Mucosa of descending colon (tissue), 3 donors: ENCODE measurements around the gene RTN3. TPM values are rescaled to one million over a fixed set of nuclear protein-coding genes. Genes with fewer than 3 reads are reported as not detected.

Source experiments
- ATAC-seq: fragments of 200-7000 bp; cut with Tn5 transposase; one replicate; pipeline ENCODE4 v1.9.1; 2020; ENCODE audit warnings: mild to moderate bottlenecking, moderate library complexity
- DNase-seq, 3 donors: peaks; one replicate each; pipeline ENCODE4 v3.0.0-alpha.2; 2020
- H3K36me3 ChIP-seq: fragments of 200-600 bp; one replicate; pipeline ENCODE4 v1.8.0; 2021; ENCODE audit warnings: low read depth, mild to moderate bottlenecking
- H3K4me1 ChIP-seq: fragments of 200-600 bp; one replicate; pipeline ENCODE4 v1.8.0; 2021; ENCODE audit warnings: low read depth, mild to moderate bottlenecking
- H3K4me3 ChIP-seq: fragments of 200-600 bp; one replicate; pipeline ENCODE4 v1.8.0; 2021; ENCODE audit warnings: mild to moderate bottlenecking
- H3K9me3 ChIP-seq: fragments of 200-600 bp; one replicate; pipeline ENCODE4 v1.8.0; 2021; ENCODE audit warnings: mild to moderate bottlenecking
- CTCF ChIP-seq: fragments of 200-600 bp; IDR thresholded peaks from one replicate; pipeline ENCODE4 v1.8.0; 2022; ENCODE audit warnings: antibody characterized with exemption, mild to moderate bottlenecking
- intact Hi-C, 2 donors: fragments of 100-400 bp; cut with DNase I in 1 of 2; cut with micrococcal nuclease in 1 of 2; formaldehyde crosslinking; loops; one replicate each; pipeline versions ENCODE4 v1.11.0 to v1.11.1; 2022; cut with DNase I, micrococcal nuclease
- total RNA-seq, 3 donors: library from RNA; stranded (reverse); fragmentation: NEBNext Ultra II Directional in 2 of 3; extraction: Animal tissue kit (Norgen Biotek cat#: 25700) in 2 of 3; gene quantifications; one replicate each; pipeline versions ENCODE4 v1.2.1 to v1.2.4, GENCODE V29; 2021 to 2023
- donor health status: DM: no; HTN: no; CAD: no; lungs with moderate emphysema.
- donor health status: DM: no; HTN: no; CAD: no.
- donor health status: DM: no; HTN: yes; CAD: no.

Gene RTN3
- total RNA-seq, 3 donors from 2014 or later = 111 to 129 (median 115) TPM

- Histone ChIP-seq H3K4me1 (peaks cover 32% of the 10 kb centered on the region), H3K9me3 (no peaks in the 10 kb centered on the region), H3K36me3 (no peaks in the 10 kb centered on the region), H3K4me3 (no peak overlapping the region)
- no peak for DNase-seq
- no peak for TF ChIP-seq CTCF
- intact Hi-C loops = no loop called here
- no peak for ATAC-seq
These were observed 13.1 kb upstream of the RTN3 start for GRCh38 chr11:63667995-63668795.

GRCh38 chr11:63670096-63670432 lies 11.2 kb upstream of the RTN3 start:
- Histone ChIP-seq H3K9me3 (no peaks in the 10 kb centered on the region), H3K36me3 (no peaks in the 10 kb centered on the region), H3K4me1 (peaks cover 32% of the 10 kb centered on the region), H3K4me3 (no peak overlapping the region)
- intact Hi-C loops = no loop called here
- DNase-seq = no peak
- TF ChIP-seq CTCF = no peak
- ATAC-seq = no peak

GRCh38 chr11:63670433-63671321 lies 10.6 kb upstream of the RTN3 start:
- H3K36me3 ChIP-seq = no peaks in the 10 kb centered on the region
- H3K9me3 ChIP-seq = no peaks in the 10 kb centered on the region
- H3K4me3 ChIP-seq = peak overlapping the region; percentile 84
- peak; percentile 79 for ATAC-seq
- TF ChIP-seq CTCF = peak; percentile 40
- peaks cover 32% of the 10 kb centered on the region for H3K4me1 ChIP-seq
- peak; percentile 74 to 82 (median 79) for DNase-seq
- intact Hi-C loops = no loop called here

GRCh38 chr11:63671322-63672155 lies 9.8 kb upstream of the RTN3 start, which contains the start of gene ATL3:
ATL3 (minus strand) TSS chr11:63671376; CDS start chr11:63671335, 41 bp downstream.
- ATAC-seq (peak; percentile 95), DNase-seq (peak; percentile 98 to 99 (median 98))
- intact Hi-C loops = no loop called here
- Histone ChIP-seq H3K4me1 (peaks cover 28% of the 10 kb centered on the region), H3K4me3 (peak within 1 kb of the TSS; percentile 84), H3K36me3 (no peaks in the 10 kb centered on the region), H3K9me3 (no peaks in the 10 kb centered on the region)
- no peak for TF ChIP-seq CTCF

- Histone ChIP-seq H3K4me1 (peaks cover 28% of the 10 kb centered on the region), H3K9me3 (no peaks in the 10 kb centered on the region), H3K36me3 (no peaks in the 10 kb centered on the region), H3K4me3 (no peak overlapping the region)
- no peak for TF ChIP-seq CTCF
- ATAC-seq (no peak), DNase-seq (no peak)
- intact Hi-C loops = no loop called here
These were observed 9.2 kb upstream of the RTN3 start for GRCh38 chr11:63672156-63672463.
